ENCODE measurements around the gene ING5.
"Not testable (repeated sequence)": the region's sequence is repeated elsewhere in the genome, so short reads cannot be mapped to it uniquely, and the experiment has no call there.

Gene ING5

GRCh38 chr2:241753493-241753892 is 51.7 kb downstream of the ING5 start:
- H3K27ac ChIP-seq: no peak overlapping the region
- no peak for DNase-seq (ENCODE audit: low read depth, low spot score)

- DNase-seq (ENCODE audit: low read depth, low spot score): no peak
- no peak overlapping the region for H3K27ac ChIP-seq
Observed at GRCh38 chr2:241754042-241754441, 52.2 kb downstream of the ING5 start.

- no peak overlapping the region for H3K27ac ChIP-seq
- no peak for DNase-seq (ENCODE audit: low read depth, low spot score)
Observed at GRCh38 chr2:241755166-241755565, 53.3 kb downstream of the ING5 start.

GRCh38 chr2:241755777-241756176 is 53.9 kb downstream of the ING5 start:
- DNase-seq (ENCODE audit: low read depth, low spot score): no peak
- H3K27ac ChIP-seq: no peak overlapping the region

GRCh38 chr2:241759067-241759807 is 57.4 kb downstream of the ING5 start:
- no peak for DNase-seq (ENCODE audit: low read depth, low spot score)
- no peak overlapping the region for H3K27ac ChIP-seq

- DNase-seq (ENCODE audit: low read depth, low spot score); H3K27ac ChIP-seq: not testable (repeated sequence)
Observed at GRCh38 chr2:241759893-241760292, 58.1 kb downstream of the ING5 start.

- DNase-seq (ENCODE audit: low read depth, low spot score): no peak
- no peak overlapping the region for H3K27ac ChIP-seq
Observed at GRCh38 chr2:241760301-241760771, 58.5 kb downstream of the ING5 start.

- no peak overlapping the region for H3K27ac ChIP-seq
- peak; percentile 34 for DNase-seq (ENCODE audit: low read depth, low spot score)
Observed at GRCh38 chr2:241762321-241762932, 60.6 kb downstream of the ING5 start.

GRCh38 chr2:241762933-241763369 is 61.1 kb downstream of the ING5 start:
- DNase-seq (ENCODE audit: low read depth, low spot score): no peak
- no peak overlapping the region for H3K27ac ChIP-seq

- no peak overlapping the region for H3K27ac ChIP-seq
- no peak for DNase-seq (ENCODE audit: low read depth, low spot score)
Observed at GRCh38 chr2:241763551-241764274, 61.9 kb downstream of the ING5 start.

- no peak overlapping the region for H3K27ac ChIP-seq
- no peak for DNase-seq (ENCODE audit: low read depth, low spot score)
Observed at GRCh38 chr2:241764275-241765241, 62.7 kb downstream of the ING5 start.

GRCh38 chr2:241767464-241768250 is 65.8 kb downstream of the ING5 start:
- DNase-seq (ENCODE audit: low read depth, low spot score): no peak
- no peak overlapping the region for H3K27ac ChIP-seq

- no peak for DNase-seq (ENCODE audit: low read depth, low spot score)
- H3K27ac ChIP-seq: no peak overlapping the region
Observed at GRCh38 chr2:241768251-241768711, 66.4 kb downstream of the ING5 start.

GRCh38 chr2:241768850-241769249 is 67.0 kb downstream of the ING5 start:
- no peak overlapping the region for H3K27ac ChIP-seq
- no peak for DNase-seq (ENCODE audit: low read depth, low spot score)

- no peak overlapping the region for H3K27ac ChIP-seq
- DNase-seq (ENCODE audit: low read depth, low spot score): no peak
Observed at GRCh38 chr2:241769819-241770184, 68.0 kb downstream of the ING5 start.

GRCh38 chr2:241770185-241770935 is 68.5 kb downstream of the ING5 start:
- DNase-seq (ENCODE audit: low read depth, low spot score): no peak

GRCh38 chr2:241770936-241771285 is 69.1 kb downstream of the ING5 start:
- DNase-seq (ENCODE audit: low read depth, low spot score): no peak
- H3K27ac ChIP-seq: no peak overlapping the region

More at GRCh38 chr2:241770185-241770935, 68.5 kb downstream of the ING5 start:
- no peak overlapping the region for H3K27ac ChIP-seq

- H3K27ac ChIP-seq: no peak overlapping the region
- no peak for DNase-seq (ENCODE audit: low read depth, low spot score)
Observed at GRCh38 chr2:241771286-241772062, 69.6 kb downstream of the ING5 start.

Measured in epithelial cell of prostate (primary cell).